ENCODE measurements around the gene TAS1R2.
"Not testable (repeated sequence)": the region's sequence is repeated elsewhere in the genome, so short reads cannot be mapped to it uniquely, and the experiment has no call there.

The TAS1R2 gene

DNA sequence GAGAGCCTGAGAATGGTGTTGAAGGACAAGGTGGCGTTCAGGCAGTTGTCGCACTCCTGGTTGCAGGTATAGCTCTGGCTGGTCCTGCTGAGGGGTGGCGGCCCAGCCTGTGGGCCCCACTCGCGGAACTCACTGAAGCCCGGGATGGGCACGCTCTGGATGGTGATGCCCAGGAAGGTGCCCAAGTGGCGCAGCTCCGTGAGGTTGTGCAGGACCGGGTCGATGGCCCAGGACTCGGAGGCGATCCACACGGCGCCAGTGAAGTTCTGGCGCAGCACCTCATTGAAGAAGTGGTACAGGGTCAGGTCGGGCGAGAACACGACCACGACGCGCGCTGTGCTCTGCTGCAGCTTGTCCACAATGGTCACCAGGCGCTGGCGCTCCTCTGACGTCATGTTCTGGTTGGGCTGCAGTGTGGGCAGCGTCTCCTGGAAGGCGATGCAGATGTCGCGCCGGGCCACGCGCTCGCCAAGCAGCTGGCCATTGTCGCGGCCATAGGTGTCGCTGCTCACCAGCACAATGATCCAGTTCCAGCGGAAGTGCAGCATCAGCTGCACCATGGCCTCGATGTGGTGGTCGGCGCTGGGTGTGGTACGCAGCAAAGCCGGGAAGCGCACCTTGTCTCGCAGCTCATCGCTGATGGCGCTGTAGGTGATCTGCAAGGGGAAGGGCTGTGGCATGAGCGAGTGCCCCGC is 5.0 kb downstream of the TAS1R2 start:
- in situ Hi-C loops (cut with HindIII; ENCODE audit: low sequenced_read_pairs) = no loop called here
- H3K4me3 ChIP-seq (ENCODE audit: low read depth, low read length) = no peak overlapping the region
- no peak for DNase-seq (ENCODE audit: low read depth)
- TF ChIP-seq, protein P1, sequence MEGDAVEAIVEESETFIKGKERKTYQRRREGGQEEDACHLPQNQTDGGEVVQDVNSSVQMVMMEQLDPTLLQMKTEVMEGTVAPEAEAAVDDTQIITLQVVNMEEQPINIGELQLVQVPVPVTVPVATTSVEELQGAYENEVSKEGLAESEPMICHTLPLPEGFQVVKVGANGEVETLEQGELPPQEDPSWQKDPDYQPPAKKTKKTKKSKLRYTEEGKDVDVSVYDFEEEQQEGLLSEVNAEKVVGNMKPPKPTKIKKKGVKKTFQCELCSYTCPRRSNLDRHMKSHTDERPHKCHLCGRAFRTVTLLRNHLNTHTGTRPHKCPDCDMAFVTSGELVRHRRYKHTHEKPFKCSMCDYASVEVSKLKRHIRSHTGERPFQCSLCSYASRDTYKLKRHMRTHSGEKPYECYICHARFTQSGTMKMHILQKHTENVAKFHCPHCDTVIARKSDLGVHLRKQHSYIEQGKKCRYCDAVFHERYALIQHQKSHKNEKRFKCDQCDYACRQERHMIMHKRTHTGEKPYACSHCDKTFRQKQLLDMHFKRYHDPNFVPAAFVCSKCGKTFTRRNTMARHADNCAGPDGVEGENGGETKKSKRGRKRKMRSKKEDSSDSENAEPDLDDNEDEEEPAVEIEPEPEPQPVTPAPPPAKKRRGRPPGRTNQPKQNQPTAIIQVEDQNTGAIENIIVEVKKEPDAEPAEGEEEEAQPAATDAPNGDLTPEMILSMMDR (IDR thresholded peaks at IDR 0.05; ENCODE audit: low read depth, low read length, missing control alignments) = no peak

DNA sequence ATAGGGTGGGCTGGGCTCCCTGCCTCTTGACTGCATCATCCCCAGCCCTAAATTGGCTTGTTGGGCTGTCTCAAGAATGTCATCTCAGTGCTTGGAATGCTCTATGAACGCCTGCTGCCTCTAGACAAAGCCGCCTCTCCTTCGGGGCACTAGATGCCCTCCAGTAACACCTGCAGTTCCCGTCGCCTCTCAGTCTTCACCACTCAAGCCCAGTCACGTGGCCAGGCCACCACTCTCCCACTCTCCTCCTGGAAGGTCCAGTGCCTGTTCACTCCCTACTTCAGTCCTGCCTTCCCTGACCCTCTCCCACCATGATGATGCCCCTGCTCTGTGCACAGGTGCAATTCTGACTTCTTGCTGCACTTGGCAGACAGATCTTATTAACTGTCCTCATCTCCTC is 7.0 kb downstream of the TAS1R2 start:
- in situ Hi-C loops (cut with HindIII; ENCODE audit: low sequenced_read_pairs) = no loop called here
- TF ChIP-seq, protein P1 (IDR thresholded peaks at IDR 0.05; ENCODE audit: low read depth, low read length, missing control alignments) = no peak
- H3K4me3 ChIP-seq (ENCODE audit: low read depth, low read length) = no peak overlapping the region
- DNase-seq (ENCODE audit: low read depth) = no peak

DNA sequence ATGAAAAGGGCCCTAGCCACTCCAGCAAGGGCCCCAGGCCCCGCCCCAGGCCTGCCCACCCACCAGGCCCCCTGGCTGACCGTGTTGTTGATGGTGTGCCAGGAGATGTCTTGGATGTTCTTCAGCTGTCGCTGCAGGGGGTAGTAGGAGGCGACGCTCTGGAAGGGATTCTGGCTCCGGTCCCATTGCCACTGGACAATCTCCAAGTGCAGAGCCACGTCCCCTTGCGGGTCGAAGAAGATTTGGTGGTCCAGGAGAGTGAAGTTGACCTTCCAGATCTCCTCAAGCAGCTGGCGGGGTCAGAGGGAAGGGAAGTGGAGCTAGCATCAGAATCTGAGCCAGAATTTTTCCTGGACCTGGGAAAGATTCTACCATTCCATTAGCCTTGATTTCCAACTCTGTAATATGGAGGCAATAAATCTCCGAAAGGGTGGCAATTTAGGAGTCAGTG is 10.2 kb downstream of the TAS1R2 start:
- no peak for DNase-seq (ENCODE audit: low read depth)
- TF ChIP-seq, protein P1 (IDR thresholded peaks at IDR 0.05; ENCODE audit: low read depth, low read length, missing control alignments) = no peak
- no peak overlapping the region for H3K4me3 ChIP-seq (ENCODE audit: low read depth, low read length)
- in situ Hi-C loops (cut with HindIII; ENCODE audit: low sequenced_read_pairs) = loop anchor here (25.0 kb wide), 1 partner anchor 262 kb away; no protein-coding TSS in a partner anchor

DNA sequence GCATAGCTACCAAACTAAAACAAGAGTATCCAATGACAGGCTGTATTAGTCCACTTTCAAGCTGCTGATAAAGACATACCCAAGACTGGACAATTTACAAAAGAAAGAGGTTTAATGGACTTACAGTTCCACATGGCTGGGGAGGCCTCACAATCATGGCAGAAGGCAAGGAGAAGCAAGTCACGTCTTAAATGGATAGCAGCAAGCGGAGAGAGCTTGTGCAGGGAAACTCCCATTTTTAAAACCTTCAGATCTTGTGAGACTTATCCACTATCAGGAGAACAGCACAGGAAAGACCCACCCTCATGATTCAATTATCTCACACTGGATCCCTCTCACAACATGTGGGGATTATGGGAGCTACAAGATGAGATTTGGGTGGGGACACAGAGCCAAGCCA is 11.7 kb downstream of the TAS1R2 start:
- DNase-seq (ENCODE audit: low read depth); H3K4me3 ChIP-seq (ENCODE audit: low read depth, low read length): not testable (repeated sequence)
- in situ Hi-C loops (cut with HindIII; ENCODE audit: low sequenced_read_pairs) = loop anchor here (25.0 kb wide), 1 partner anchor 260 kb away; no protein-coding TSS in a partner anchor

DNA sequence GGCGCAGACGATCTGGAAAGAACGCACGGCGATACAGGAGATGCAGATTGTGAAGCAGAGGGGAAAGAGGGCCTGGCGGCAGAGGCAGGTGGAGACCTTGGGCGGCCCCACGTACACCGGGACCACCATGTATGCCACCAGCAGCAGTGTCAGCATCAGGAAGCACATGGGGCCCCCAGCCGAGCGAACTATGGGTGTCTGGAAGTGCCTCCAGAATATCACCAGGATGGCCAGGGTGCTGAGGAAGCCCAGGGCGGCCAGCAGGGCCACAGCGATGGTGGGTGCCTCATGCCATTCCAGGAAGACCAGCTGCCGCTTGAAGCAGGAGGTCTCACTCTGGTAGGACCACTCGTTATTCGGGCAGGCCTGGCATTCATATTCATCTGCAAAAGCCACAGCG is 19.3 kb downstream of the TAS1R2 start:
- no peak overlapping the region for H3K4me3 ChIP-seq (ENCODE audit: low read depth, low read length)
- DNase-seq (ENCODE audit: low read depth) = no peak
- TF ChIP-seq, protein P1 (IDR thresholded peaks at IDR 0.05; ENCODE audit: low read depth, low read length, missing control alignments) = no peak
- in situ Hi-C loops (cut with HindIII; ENCODE audit: low sequenced_read_pairs) = loop anchor here (25.0 kb wide), 1 partner anchor 253 kb away; no protein-coding TSS in a partner anchor

DNA sequence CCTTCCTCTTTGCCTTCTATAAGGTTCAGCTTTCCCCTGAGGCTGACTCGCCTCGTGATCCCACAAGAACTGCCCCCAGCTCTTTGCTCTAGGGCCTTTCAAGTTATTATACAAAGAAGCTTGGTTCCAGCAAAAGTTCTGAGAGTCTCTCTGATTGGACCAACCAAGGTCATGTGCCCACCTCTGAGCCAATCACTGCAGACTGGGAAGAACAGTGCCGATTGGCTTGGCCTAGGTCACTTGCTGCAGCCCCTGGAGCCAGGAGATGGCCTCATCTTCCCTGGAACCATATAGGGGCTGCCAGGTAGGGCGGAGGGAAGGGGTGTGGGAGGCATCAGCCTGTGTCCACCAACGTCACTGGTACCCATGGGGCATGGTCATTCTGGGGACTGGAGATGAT is 22.8 kb downstream of the TAS1R2 start:
- no peak for DNase-seq (ENCODE audit: low read depth)

DNA sequence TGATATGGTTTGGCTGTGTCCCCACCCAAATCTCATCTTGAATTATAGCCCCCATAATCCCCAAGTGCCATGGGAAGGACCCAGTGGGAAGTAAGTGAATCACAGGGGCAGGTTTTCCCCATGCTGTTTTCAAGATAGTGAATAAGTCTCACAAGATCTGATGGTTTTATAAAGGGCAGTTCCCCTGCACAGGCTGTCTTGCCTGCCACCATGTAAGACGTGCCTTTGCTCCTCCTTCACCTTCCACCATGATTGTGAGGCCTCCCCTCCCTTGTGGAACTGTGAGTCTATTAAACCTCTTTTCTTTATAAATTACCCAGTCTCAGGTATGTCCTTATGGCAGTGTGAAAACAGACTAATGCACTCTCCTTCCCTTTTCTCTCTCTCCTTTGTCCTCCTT is 27.1 kb downstream of the TAS1R2 start:
- not testable (repeated sequence) for DNase-seq (ENCODE audit: low read depth)

More for the DNA sequence above, 22.8 kb downstream of the TAS1R2 start:
- in situ Hi-C loops (cut with HindIII; ENCODE audit: low sequenced_read_pairs) = loop anchor here (25.0 kb wide), 1 partner anchor 249 kb away; no protein-coding TSS in a partner anchor
- TF ChIP-seq, protein P1 (IDR thresholded peaks at IDR 0.05; ENCODE audit: low read depth, low read length, missing control alignments) = no peak
- no peak overlapping the region for H3K4me3 ChIP-seq (ENCODE audit: low read depth, low read length)

More for the DNA sequence above, 27.1 kb downstream of the TAS1R2 start:
- in situ Hi-C loops (cut with HindIII; ENCODE audit: low sequenced_read_pairs) = loop anchor here (25.0 kb wide), 1 partner anchor 245 kb away; no protein-coding TSS in a partner anchor
- H3K4me3 ChIP-seq (ENCODE audit: low read depth, low read length) = not testable (repeated sequence)

All from astrocyte of the cerebellum (primary cell).